Thyroid gland (tissue), 4 donors: ENCODE data around the gene B4GALNT3. TPM values are rescaled to one million over a fixed set of nuclear protein-coding genes. Genes with fewer than 3 reads are reported as not detected.

ENCODE experiments used
- DNase-seq, 2 donors: peaks; one replicate each; pipeline ENCODE4 v3.0.0-alpha.2; 2019
- H3K27ac ChIP-seq, 3 donors: fragments of 200-600 bp; sonication (generic); 1 replicate in 2 of 3; 2 replicates in 1 of 3; pipeline ENCODE4 v1.5.1; 2016 to 2019; ENCODE audit warnings: mild to moderate bottlenecking in 1 of 3, moderate library complexity in 1 of 3
- H3K27me3 ChIP-seq: fragments of 200-600 bp; sonication (generic); one replicate; pipeline ENCODE4 v1.5.1; 2019
- H3K36me3 ChIP-seq, 2 donors: fragments of 200-600 bp; sonication (generic); one replicate each; pipeline ENCODE4 v1.5.1; 2016 to 2019
- H3K4me1 ChIP-seq, 2 donors: fragments of 200-600 bp; sonication (generic); one replicate each; pipeline ENCODE4 v1.5.1; 2017 to 2019
- H3K4me3 ChIP-seq, 3 donors: fragments of 200-600 bp; sonication (generic); replicated peaks in 1 of 3; 1 replicate in 2 of 3; 2 replicates in 1 of 3; pipeline ENCODE4 v1.5.1; 2016; ENCODE audit warnings: mild to moderate bottlenecking in 1 of 3
- H3K9me3 ChIP-seq: fragments of 200-600 bp; sonication (generic); one replicate; pipeline ENCODE4 v1.5.1; 2017
- CTCF ChIP-seq, 6 experiments: fragments of 200-600 bp in 3 of 6; fragments of 450-650 bp in 3 of 6; sonication (generic) in 3 of 6; IDR thresholded peaks; one replicate each; pipeline ENCODE4 v1.5.1; 2016 to 2019; ENCODE audit warnings: antibody characterized with exemption in 6 of 6, mild to moderate bottlenecking in 2 of 6, inconsistent platforms in 1 of 6, moderate library complexity in 1 of 6
- POLR2A ChIP-seq, 2 donors: fragments of 450-650 bp; IDR thresholded peaks; one replicate each; pipeline ENCODE4 v1.6.1; 2017; ENCODE audit warnings: antibody characterized with exemption in 2 of 2, mild to moderate bottlenecking in 2 of 2, moderate library complexity in 1 of 2
- WGBS, 2 donors: methylation state at CpG; one replicate each; pipeline ENCODE4 v1.1.5; 2017; 5-methylcytosine and 5-hydroxymethylcytosine counted together
- intact Hi-C: fragments of 100-400 bp; cut with DNase I; formaldehyde crosslinking; loops from one replicate; pipeline ENCODE4 v1.15.1; 2023
- total RNA-seq, 4 donors: library from RNA; depleted of rRNA; stranded (reverse); fragments of >200 nt; gene quantifications; one replicate each; pipeline ENCODE4 v1.2.3, GENCODE V29; 2016

Gene B4GALNT3
- total RNA-seq, 4 donors from 2014 or later = 3.9 to 6.6 (median 5.6) TPM

GRCh38 chr12:597926-598568 lies 138.3 kb downstream of the B4GALNT3 start:
- no peaks in the 10 kb centered on the region for H3K36me3 ChIP-seq
- TF ChIP-seq CTCF (IDR thresholded peaks at IDR 0.05) (peak in 1 of 6 experiments; percentile 19), POLR2A (IDR thresholded peaks at IDR 0.05) (peak in 1 of 2 donors; percentile 22)
- intact Hi-C loops = no loop called here
- peak overlapping the region; percentile 50 to 83 (median 66) for H3K27ac ChIP-seq
- H3K4me3 ChIP-seq = no peak overlapping the region
- WGBS, 2 donors = 24 to 29% methylated on average over 13 of the region's 13 CpGs
- peak; percentile 91 to 92 for DNase-seq
- H3K9me3 ChIP-seq = no peaks in the 10 kb centered on the region
- H3K27me3 ChIP-seq = no peaks in the 10 kb centered on the region
- H3K4me1 ChIP-seq = peaks cover 15 to 20% of the 10 kb centered on the region in 2 donors

- peak; percentile 75 to 84 for DNase-seq
- 25 to 52% methylated on average over 5 to 13 of the region's 13 CpGs for WGBS, 2 donors
- H3K27ac ChIP-seq = peak overlapping the region; percentile 52 to 83 (median 64)
- TF ChIP-seq CTCF (IDR thresholded peaks at IDR 0.05) = no peak
- TF ChIP-seq POLR2A (IDR thresholded peaks at IDR 0.05) = peak in 1 of 2 donors; percentile 26
- H3K9me3 ChIP-seq = no peaks in the 10 kb centered on the region
- intact Hi-C loops = no loop called here
- no peak overlapping the region for H3K4me3 ChIP-seq
- H3K4me1 ChIP-seq = peaks cover 15 to 20% of the 10 kb centered on the region in 2 donors
- no peaks in the 10 kb centered on the region for H3K27me3 ChIP-seq
- no peaks in the 10 kb centered on the region for H3K36me3 ChIP-seq
Measured at GRCh38 chr12:599756-600155, 140.0 kb downstream of the B4GALNT3 start.

- H3K36me3 ChIP-seq = no peaks in the 10 kb centered on the region
- H3K4me3 ChIP-seq = no peak overlapping the region
- 85 to 86% methylated on average over 7 of the region's 7 CpGs for WGBS, 2 donors
- no peak overlapping the region for H3K27ac ChIP-seq
- intact Hi-C loops = no loop called here
- no peak for DNase-seq
- no peaks in the 10 kb centered on the region for H3K27me3 ChIP-seq
- peaks cover 21 to 24% of the 10 kb centered on the region in 2 donors for H3K4me1 ChIP-seq
- TF ChIP-seq POLR2A (IDR thresholded peaks at IDR 0.05) = no peak
- TF ChIP-seq CTCF (IDR thresholded peaks at IDR 0.05) = no peak
- H3K9me3 ChIP-seq = no peaks in the 10 kb centered on the region
Measured at GRCh38 chr12:601976-602699, 142.4 kb downstream of the B4GALNT3 start.

GRCh38 chr12:602700-603068 lies 142.9 kb downstream of the B4GALNT3 start:
- Histone ChIP-seq H3K9me3 (no peaks in the 10 kb centered on the region), H3K4me1 (peaks cover 24% of the 10 kb centered on the region in 2 donors), H3K27ac (no peak overlapping the region), H3K36me3 (no peaks in the 10 kb centered on the region), H3K4me3 (no peak overlapping the region), H3K27me3 (no peaks in the 10 kb centered on the region)
- no peak for TF ChIP-seq CTCF (IDR thresholded peaks at IDR 0.05)
- intact Hi-C loops = no loop called here
- DNase-seq = no peak

- H3K27me3 ChIP-seq = no peaks in the 10 kb centered on the region
- H3K4me3 ChIP-seq = no peak overlapping the region
- H3K36me3 ChIP-seq = no peaks in the 10 kb centered on the region
- DNase-seq = no peak
- no peak overlapping the region for H3K27ac ChIP-seq
- intact Hi-C loops = no loop called here
- TF ChIP-seq CTCF (IDR thresholded peaks at IDR 0.05) (no peak), POLR2A (IDR thresholded peaks at IDR 0.05) (no peak)
- H3K9me3 ChIP-seq = no peaks in the 10 kb centered on the region
- 90 to 92% methylated on average over 7 of the region's 7 CpGs for WGBS, 2 donors
- peaks cover 16 to 18% of the 10 kb centered on the region in 2 donors for H3K4me1 ChIP-seq
Measured at GRCh38 chr12:604956-605355, 145.2 kb downstream of the B4GALNT3 start.
